Loucy (cell line): ENCODE results near the gene MYH7.

ENCODE experiments used
- H2AFZ ChIP-seq: fragments of 200-600 bp; sonication (generic); 2 replicates; pipeline ENCODE4 v1.6.0; 2016; ENCODE audit warnings: antibody characterized with exemption, mild to moderate bottlenecking, low read length, moderate library complexity
- H3F3A ChIP-seq: fragments of 200-600 bp; 2 replicates; pipeline ENCODE4 v1.6.0; 2016; ENCODE audit warnings: antibody characterized with exemption, low read depth, mild to moderate bottlenecking
- H3K27me3 ChIP-seq: fragments of 200-600 bp; sonication (generic); 2 replicates; pipeline ENCODE4 v1.6.1; 2014; ENCODE audit warnings: low read length, mild to moderate bottlenecking; ENCODE audit not compliant: insufficient read depth, poor library complexity, severe bottlenecking
- H3K36me3 ChIP-seq: fragments of 200-600 bp; sonication (generic); 2 replicates; pipeline ENCODE4 v1.6.1; 2016; ENCODE audit warnings: low read length; ENCODE audit not compliant: insufficient read depth
- H3K4me1 ChIP-seq: fragments of 200-600 bp; sonication (generic); 2 replicates; pipeline ENCODE4 v1.5.1; 2014; ENCODE audit warnings: low read length, mild to moderate bottlenecking; ENCODE audit not compliant: insufficient read depth, poor library complexity, severe bottlenecking
- H3K4me2 ChIP-seq: fragments of 200-600 bp; sonication (generic); 2 replicates; pipeline ENCODE4 v1.6.0; 2014; ENCODE audit warnings: antibody characterized with exemption, low read length, low read depth, mild to moderate bottlenecking; ENCODE audit not compliant: poor library complexity, severe bottlenecking
- H3K4me3 ChIP-seq: fragments of 200-600 bp; sonication (generic); 2 replicates; pipeline ENCODE4 v1.5.1; 2014; ENCODE audit warnings: low read length, mild to moderate bottlenecking, mixed read lengths; ENCODE audit not compliant: poor library complexity, severe bottlenecking
- H3K79me2 ChIP-seq: fragments of 200-600 bp; sonication (generic); 2 replicates; pipeline ENCODE4 v1.6.1; 2014; ENCODE audit warnings: low read length; ENCODE audit not compliant: insufficient read depth
- H3K9ac ChIP-seq: fragments of 200-600 bp; sonication (generic); 2 replicates; pipeline ENCODE4 v1.6.0; 2014; ENCODE audit warnings: mild to moderate bottlenecking, low read depth, low read length, moderate library complexity; ENCODE audit not compliant: poor library complexity, severe bottlenecking
- H3K9me2 ChIP-seq: fragments of 200-600 bp; sonication (generic); replicated peaks from 2 replicates; pipeline ENCODE4 v1.6.1; 2016; ENCODE audit warnings: low read depth, low read length, mixed read lengths
- H3K9me3 ChIP-seq: fragments of 200-600 bp; sonication (generic); 2 replicates; pipeline ENCODE4 v1.6.1; 2014; ENCODE audit warnings: mild to moderate bottlenecking, antibody characterized with exemption, low read length, low read depth; ENCODE audit not compliant: insufficient read depth
- H4K20me1 ChIP-seq: fragments of 200-600 bp; sonication (generic); 2 replicates; pipeline ENCODE4 v1.6.0; 2014; ENCODE audit warnings: antibody characterized with exemption, low read length, mild to moderate bottlenecking; ENCODE audit not compliant: insufficient read depth, poor library complexity, severe bottlenecking
- CTCF ChIP-seq: fragments of 200-600 bp; sonication (generic); conservative IDR thresholded peaks from 2 replicates; pipeline ENCODE4 v1.5.1; 2014; ENCODE audit warnings: mild to moderate bottlenecking, antibody characterized with exemption, low read length
- EZH2phosphoT487 ChIP-seq: fragments of 200-600 bp; IDR thresholded peaks from 2 replicates; pipeline ENCODE4 v1.6.1; 2018; ENCODE audit warnings: antibody characterized with exemption, mild to moderate bottlenecking, moderate library complexity, borderline replicate concordance

Gene MYH7

GRCh38 chr14:23449314-23449713, 13.9 kb upstream of the MYH7 start:
- no peak overlapping the region for H3K9ac ChIP-seq
- no peak overlapping the region for H3K4me2 ChIP-seq
- H3K79me2 ChIP-seq: no peaks in the 10 kb centered on the region
- no peaks in the 10 kb centered on the region for H3K9me3 ChIP-seq
- H4K20me1 ChIP-seq: no peaks in the 10 kb centered on the region
- H3K27me3 ChIP-seq: no peaks in the 10 kb centered on the region
- no peaks in the 10 kb centered on the region for H3K9me2 ChIP-seq
- no peaks in the 10 kb centered on the region for H3K4me1 ChIP-seq
- no peaks in the 10 kb centered on the region for H3K36me3 ChIP-seq
- TF ChIP-seq EZH2phosphoT487 (no peak), CTCF (no peak)
- no peaks in the 10 kb centered on the region for H3F3A ChIP-seq
- H3K4me3 ChIP-seq: no peak overlapping the region
- H2AFZ ChIP-seq: no peak overlapping the region

- Histone ChIP-seq H3F3A (no peaks in the 10 kb centered on the region), H3K9me2 (no peaks in the 10 kb centered on the region), H3K79me2 (no peaks in the 10 kb centered on the region), H3K4me2 (no peak overlapping the region), H3K9ac (no peak overlapping the region), H3K4me3 (no peak overlapping the region), H2AFZ (no peak overlapping the region), H3K36me3 (no peaks in the 10 kb centered on the region), H4K20me1 (no peaks in the 10 kb centered on the region), H3K27me3 (no peaks in the 10 kb centered on the region), H3K4me1 (no peaks in the 10 kb centered on the region), H3K9me3 (no peaks in the 10 kb centered on the region)
- TF ChIP-seq EZH2phosphoT487 (no peak), CTCF (no peak)
These were observed 12.2 kb upstream of the MYH7 start for GRCh38 chr14:23447361-23448350.

DNA sequence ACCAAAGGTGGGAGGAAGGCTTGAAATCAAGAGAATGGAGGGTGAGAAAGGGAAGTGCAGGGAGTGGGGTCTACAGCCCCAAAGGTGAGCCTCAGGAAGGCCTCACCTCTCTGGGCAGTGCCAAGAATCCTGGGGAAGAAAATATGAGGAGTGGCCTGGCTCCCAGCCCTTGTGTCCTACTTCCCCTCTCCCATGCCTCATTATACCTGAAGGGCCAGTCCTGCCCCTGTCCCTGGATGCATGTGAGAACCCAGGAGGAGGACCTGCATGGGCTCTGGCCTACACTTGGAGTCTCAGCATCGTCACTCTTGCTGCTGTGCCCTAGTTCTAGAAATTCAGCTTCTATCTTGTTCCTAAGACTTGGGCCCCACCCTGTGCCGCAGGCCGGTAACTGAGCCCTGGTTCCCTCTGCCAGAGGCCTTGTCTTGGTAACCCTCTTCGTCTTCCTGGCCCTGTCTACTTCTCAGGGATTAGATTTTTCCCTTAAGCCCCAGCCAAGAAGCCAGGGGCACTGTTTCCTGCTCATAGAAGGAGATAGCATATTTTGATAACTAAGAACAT, 10.9 kb upstream of the MYH7 start:
- no peaks in the 10 kb centered on the region for H3K9me2 ChIP-seq
- H3F3A ChIP-seq: no peaks in the 10 kb centered on the region

More for the DNA sequence above, 10.9 kb upstream of the MYH7 start:
- Histone ChIP-seq H3K9me3 (no peaks in the 10 kb centered on the region), H3K4me2 (no peak overlapping the region), H3K79me2 (no peaks in the 10 kb centered on the region), H3K36me3 (no peaks in the 10 kb centered on the region), H3K9ac (no peak overlapping the region), H3K4me3 (no peak overlapping the region), H4K20me1 (no peaks in the 10 kb centered on the region), H3K4me1 (no peaks in the 10 kb centered on the region), H2AFZ (no peak overlapping the region), H3K27me3 (no peaks in the 10 kb centered on the region)
- TF ChIP-seq EZH2phosphoT487 (no peak), CTCF (no peak)
